K562 (cell line): ENCODE results near the gene DENND1A.

ENCODE experiments used
- CHD4 ChIP-seq: fragments of 200-600 bp; sonication (generic); IDR thresholded peaks from 3 replicates; pipeline ENCODE4 v1.6.1; 2012; ENCODE audit warnings: low read depth, mild to moderate bottlenecking, mixed read lengths, low read length, inconsistent platforms; ENCODE audit not compliant: insufficient read depth, insufficient replicate concordance, poor library complexity, severe bottlenecking
- CREB1 ChIP-seq, 2 experiments: sonication (generic) in 1 of 2; formaldehyde crosslinking in 1 of 2; IDR thresholded peaks; 2 replicates each; pipeline versions ENCODE4 v1.6.1 to v1.8.0; 2012 to 2022; ENCODE audit warnings: inconsistent platforms in 1 of 2, mild to moderate bottlenecking in 1 of 2, missing genetic modification reagents in 1 of 2, moderate library complexity in 1 of 2
- ZNF124 ChIP-seq: sonication (generic); formaldehyde crosslinking; IDR thresholded peaks from 2 replicates; pipeline ENCODE4 v1.8.1; 2022; ENCODE audit warnings: missing genetic modification reagents
- ZNF239 ChIP-seq: fragments of 250-450 bp; sonication (Bioruptor Pico); IDR thresholded peaks from 2 replicates; pipeline ENCODE4 v1.4.0; 2020; ENCODE audit warnings: mild to moderate bottlenecking
- TF ChIP-seq, protein P1 (sequence below): fragments of 450-650 bp; IDR thresholded peaks from 2 replicates; pipeline ENCODE4 v1.7.0; 2016; ENCODE audit warnings: borderline replicate concordance

GRCh38 chr9:123975871-123976270 is 45.9 kb upstream of the DENND1A start:
- no peak for TF ChIP-seq CHD4
- no peak for TF ChIP-seq CREB1 (IDR thresholded peaks at IDR 0.05)
- TF ChIP-seq CREB1 (CRISPR knock-in tag; IDR thresholded peaks at IDR 0.05): no peak
- no peak for TF ChIP-seq ZNF124
- no peak for TF ChIP-seq ZNF239 (CRISPR knock-in tag)
- TF ChIP-seq, protein P1, sequence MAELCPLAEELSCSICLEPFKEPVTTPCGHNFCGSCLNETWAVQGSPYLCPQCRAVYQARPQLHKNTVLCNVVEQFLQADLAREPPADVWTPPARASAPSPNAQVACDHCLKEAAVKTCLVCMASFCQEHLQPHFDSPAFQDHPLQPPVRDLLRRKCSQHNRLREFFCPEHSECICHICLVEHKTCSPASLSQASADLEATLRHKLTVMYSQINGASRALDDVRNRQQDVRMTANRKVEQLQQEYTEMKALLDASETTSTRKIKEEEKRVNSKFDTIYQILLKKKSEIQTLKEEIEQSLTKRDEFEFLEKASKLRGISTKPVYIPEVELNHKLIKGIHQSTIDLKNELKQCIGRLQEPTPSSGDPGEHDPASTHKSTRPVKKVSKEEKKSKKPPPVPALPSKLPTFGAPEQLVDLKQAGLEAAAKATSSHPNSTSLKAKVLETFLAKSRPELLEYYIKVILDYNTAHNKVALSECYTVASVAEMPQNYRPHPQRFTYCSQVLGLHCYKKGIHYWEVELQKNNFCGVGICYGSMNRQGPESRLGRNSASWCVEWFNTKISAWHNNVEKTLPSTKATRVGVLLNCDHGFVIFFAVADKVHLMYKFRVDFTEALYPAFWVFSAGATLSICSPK: no peak
